Gastroesophageal sphincter (tissue), 4 donors: ENCODE measurements around the gene NUP98. TPM values are rescaled to one million over a fixed set of nuclear protein-coding genes. Genes with fewer than 3 reads are reported as not detected.
"Not testable (repeated sequence)": the region's sequence is repeated elsewhere in the genome, so short reads cannot be mapped to it uniquely, and the experiment has no call there.

ENCODE experiments used
- ATAC-seq: fragments of 150-250 bp; one replicate; pipeline ENCODE4 v1.9.1; 2016; ENCODE audit warnings: mild to moderate bottlenecking, moderate library complexity
- H3K27ac ChIP-seq, 4 donors: fragments of 200-600 bp; sonication (generic) in 3 of 4; 1 replicate in 3 of 4; 2 replicates in 1 of 4; pipeline ENCODE4 v1.5.1; 2016 to 2019
- H3K27me3 ChIP-seq: fragments of 200-600 bp; sonication (generic); one replicate; pipeline ENCODE4 v1.5.1; 2019
- H3K36me3 ChIP-seq, 2 donors: fragments of 200-600 bp; sonication (generic); one replicate each; pipeline ENCODE4 v1.5.1; 2019; ENCODE audit warnings: control low read depth in 1 of 2
- H3K4me1 ChIP-seq, 3 donors: fragments of 200-600 bp; sonication (generic); 1 replicate in 2 of 3; 2 replicates in 1 of 3; pipeline ENCODE4 v1.5.1; 2016 to 2019; ENCODE audit warnings: control low read depth in 2 of 3
- H3K4me3 ChIP-seq, 2 donors: fragments of 200-600 bp; sonication (generic); one replicate each; pipeline ENCODE4 v1.5.1; 2019; ENCODE audit warnings: mild to moderate bottlenecking in 1 of 2, moderate library complexity in 1 of 2
- H3K9me3 ChIP-seq, 3 donors: fragments of 200-600 bp; sonication (generic); one replicate each; pipeline ENCODE4 v1.5.1; 2017 to 2019; ENCODE audit warnings: control low read depth in 2 of 3
- EP300 ChIP-seq: sonication (generic); formaldehyde crosslinking; IDR thresholded peaks from one replicate; pipeline ENCODE4 v1.6.1; 2017; ENCODE audit warnings: antibody characterized with exemption, mild to moderate bottlenecking
- POLR2A ChIP-seq, 2 donors: fragments of 450-650 bp; IDR thresholded peaks; one replicate each; pipeline ENCODE4 v1.6.1; 2017; ENCODE audit warnings: antibody characterized with exemption in 2 of 2, mild to moderate bottlenecking in 2 of 2, moderate library complexity in 1 of 2
- POLR2AphosphoS5 ChIP-seq: sonication (generic); formaldehyde crosslinking; IDR thresholded peaks from one replicate; pipeline ENCODE4 v1.6.1; 2017; ENCODE audit warnings: antibody characterized with exemption
- WGBS, 2 donors: methylation state at CpG; one replicate each; pipeline ENCODE4 v1.1.5; 2018; ENCODE audit warnings: low coverage in 1 of 2; 5-methylcytosine and 5-hydroxymethylcytosine counted together
- total RNA-seq, 4 donors: library from RNA; depleted of rRNA; stranded (reverse); fragments of >200 nt; gene quantifications; one replicate each; pipeline ENCODE4 v1.1.0, GENCODE V29; 2016
- TF ChIP-seq, protein P1 (sequence below), 4 experiments: fragments of 200-600 bp in 2 of 4; fragments of 450-650 bp in 2 of 4; sonication (generic) in 1 of 4; IDR thresholded peaks; one replicate each; pipeline ENCODE4 v1.5.1; 2017 to 2019; ENCODE audit warnings: antibody characterized with exemption in 4 of 4, mild to moderate bottlenecking in 2 of 4, moderate library complexity in 2 of 4

The NUP98 gene
- total RNA-seq, 4 donors from 2014 or later, result 72.1 to 141 (median 103) TPM

DNA sequence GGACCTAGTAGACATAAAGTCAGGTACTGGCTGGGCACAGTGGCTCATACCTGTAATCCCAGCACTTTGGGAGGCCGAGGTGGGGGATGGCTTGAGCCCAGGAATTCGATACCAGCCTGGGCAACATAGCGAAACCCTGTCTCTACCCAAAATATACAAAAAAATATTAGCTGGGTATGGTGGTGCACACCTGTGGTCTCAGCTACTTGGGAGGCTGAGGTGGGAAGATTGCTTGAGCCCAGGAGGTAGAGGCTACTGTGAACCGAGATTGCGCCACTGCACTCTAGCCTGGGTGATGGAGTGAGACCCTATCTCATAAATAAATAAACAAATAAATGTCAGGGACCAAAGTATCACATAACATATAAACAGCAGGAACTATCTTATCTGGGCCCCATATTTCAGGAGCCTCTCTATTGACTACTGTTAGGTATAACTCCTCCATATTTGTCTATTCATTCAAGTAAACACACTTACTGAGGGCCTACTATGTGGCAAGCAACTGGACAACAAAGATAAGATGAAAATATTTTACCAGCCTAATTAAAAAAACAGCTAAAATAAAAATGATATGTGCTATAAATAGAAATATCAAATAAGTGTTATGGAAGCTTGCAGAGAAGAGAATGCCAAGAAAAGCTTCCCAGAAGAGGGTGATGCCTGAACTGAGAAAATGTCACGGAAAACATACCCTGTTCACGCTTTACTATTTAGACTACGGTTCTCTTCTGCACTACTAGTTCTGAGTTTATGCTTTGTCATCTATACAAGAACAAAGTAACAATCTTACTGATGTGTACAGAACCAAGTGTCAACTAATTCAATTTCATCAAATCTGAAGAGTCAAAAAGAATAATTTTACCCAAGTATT is 2.0 kb downstream of the NUP98 start:
- H3K27me3 ChIP-seq, result no peaks in the 10 kb centered on the region
- ATAC-seq, result no peak
- peaks cover 0 to 36% of the 10 kb centered on the region in 2 donors for H3K36me3 ChIP-seq
- peak overlapping the region in 3 of 4 donors; percentile 8 to 99 (median 96) for H3K27ac ChIP-seq
- peak overlapping the region in 1 of 2 donors; percentile 97 for H3K4me3 ChIP-seq
- peaks cover 0 to 55% (median 22%) of the 10 kb centered on the region in 3 donors for H3K4me1 ChIP-seq
- no peak for TF ChIP-seq POLR2A (IDR thresholded peaks at IDR 0.05)
- TF ChIP-seq, protein P1, sequence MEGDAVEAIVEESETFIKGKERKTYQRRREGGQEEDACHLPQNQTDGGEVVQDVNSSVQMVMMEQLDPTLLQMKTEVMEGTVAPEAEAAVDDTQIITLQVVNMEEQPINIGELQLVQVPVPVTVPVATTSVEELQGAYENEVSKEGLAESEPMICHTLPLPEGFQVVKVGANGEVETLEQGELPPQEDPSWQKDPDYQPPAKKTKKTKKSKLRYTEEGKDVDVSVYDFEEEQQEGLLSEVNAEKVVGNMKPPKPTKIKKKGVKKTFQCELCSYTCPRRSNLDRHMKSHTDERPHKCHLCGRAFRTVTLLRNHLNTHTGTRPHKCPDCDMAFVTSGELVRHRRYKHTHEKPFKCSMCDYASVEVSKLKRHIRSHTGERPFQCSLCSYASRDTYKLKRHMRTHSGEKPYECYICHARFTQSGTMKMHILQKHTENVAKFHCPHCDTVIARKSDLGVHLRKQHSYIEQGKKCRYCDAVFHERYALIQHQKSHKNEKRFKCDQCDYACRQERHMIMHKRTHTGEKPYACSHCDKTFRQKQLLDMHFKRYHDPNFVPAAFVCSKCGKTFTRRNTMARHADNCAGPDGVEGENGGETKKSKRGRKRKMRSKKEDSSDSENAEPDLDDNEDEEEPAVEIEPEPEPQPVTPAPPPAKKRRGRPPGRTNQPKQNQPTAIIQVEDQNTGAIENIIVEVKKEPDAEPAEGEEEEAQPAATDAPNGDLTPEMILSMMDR (IDR thresholded peaks at IDR 0.05), result no peak
- TF ChIP-seq POLR2AphosphoS5, result no peak
- no peak for TF ChIP-seq EP300
- 65 to 68% methylated on average over 6 to 7 of the region's 8 CpGs for WGBS, 2 donors
- no peaks in the 10 kb centered on the region for H3K9me3 ChIP-seq

DNA sequence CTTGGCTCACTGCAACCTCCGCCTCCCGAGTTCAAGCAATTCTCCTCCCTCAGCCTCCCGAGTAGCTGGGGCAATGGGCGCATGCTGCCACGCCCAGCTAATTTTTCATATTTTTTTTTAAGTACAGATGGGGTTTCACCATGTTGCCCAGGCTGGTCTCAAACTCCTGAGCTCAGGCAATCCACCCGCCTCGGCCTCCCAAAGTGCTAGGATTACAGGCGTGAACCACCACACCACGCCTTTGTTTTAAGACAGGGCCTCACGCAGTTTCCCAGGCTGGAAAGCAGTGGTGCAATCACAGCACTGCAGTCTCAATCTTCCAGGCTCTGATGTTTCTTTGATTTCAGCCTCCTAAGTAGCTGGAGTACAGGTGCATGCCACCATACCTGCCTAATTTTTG is 3.0 kb downstream of the NUP98 start:
- peaks cover 0 to 65% (median 22%) of the 10 kb centered on the region in 3 donors for H3K4me1 ChIP-seq
- not testable (repeated sequence) for H3K27me3 ChIP-seq, H3K9me3 ChIP-seq, ATAC-seq, H3K4me3 ChIP-seq
- WGBS, 2 donors, result 89 to 97% methylated on average over 4 to 5 of the region's 10 CpGs
- H3K27ac ChIP-seq, result peak overlapping the region in 1 of 4 donors; percentile 99
- peaks cover 0 to 43% of the 10 kb centered on the region in 2 donors for H3K36me3 ChIP-seq

DNA sequence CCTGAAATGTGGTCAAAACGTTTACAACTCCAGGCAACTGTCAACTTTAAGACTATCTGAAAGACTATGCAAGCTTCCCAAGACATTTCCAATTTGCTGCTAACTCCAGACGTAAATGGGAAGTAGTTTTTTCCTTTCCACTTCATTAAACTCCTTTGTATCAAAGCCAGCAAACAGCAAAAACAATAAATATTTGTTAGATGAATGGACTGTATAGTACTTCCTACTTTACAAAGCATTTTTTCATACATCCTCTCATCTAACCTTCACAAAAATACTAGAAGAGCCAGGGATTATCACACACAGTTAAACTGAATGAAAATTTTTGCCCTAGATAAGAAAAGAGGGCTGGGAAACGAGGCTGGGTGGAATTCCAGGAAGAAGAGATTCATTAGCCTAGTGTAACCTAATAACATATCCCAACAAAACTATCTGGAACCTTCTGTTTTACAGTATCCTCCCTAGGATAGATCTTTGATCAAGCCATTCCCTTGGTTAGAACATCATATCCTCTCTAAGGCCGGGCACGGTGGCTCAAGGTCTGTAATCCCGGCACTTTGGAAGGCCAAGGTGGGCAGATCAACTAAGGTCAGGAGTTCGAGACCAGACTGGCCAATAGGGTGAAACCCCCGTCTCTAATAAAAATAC is 10.4 kb downstream of the NUP98 start:
- Histone ChIP-seq H3K27me3 (no peaks in the 10 kb centered on the region), H3K4me3 (no peak overlapping the region), H3K36me3 (peaks cover 0 to 21% of the 10 kb centered on the region in 2 donors), H3K4me1 (peaks cover 0 to 84% (median 0%) of the 10 kb centered on the region in 3 donors), H3K27ac (no peak overlapping the region), H3K9me3 (no peaks in the 10 kb centered on the region)
- WGBS, 2 donors, result 40 to 54% methylated on average over 4 to 7 of the region's 8 CpGs
- TF ChIP-seq POLR2AphosphoS5, result no peak
- TF ChIP-seq POLR2A (IDR thresholded peaks at IDR 0.05), result no peak
- no peak for TF ChIP-seq EP300
- TF ChIP-seq, protein P1 (IDR thresholded peaks at IDR 0.05), result no peak
- no peak for ATAC-seq

DNA sequence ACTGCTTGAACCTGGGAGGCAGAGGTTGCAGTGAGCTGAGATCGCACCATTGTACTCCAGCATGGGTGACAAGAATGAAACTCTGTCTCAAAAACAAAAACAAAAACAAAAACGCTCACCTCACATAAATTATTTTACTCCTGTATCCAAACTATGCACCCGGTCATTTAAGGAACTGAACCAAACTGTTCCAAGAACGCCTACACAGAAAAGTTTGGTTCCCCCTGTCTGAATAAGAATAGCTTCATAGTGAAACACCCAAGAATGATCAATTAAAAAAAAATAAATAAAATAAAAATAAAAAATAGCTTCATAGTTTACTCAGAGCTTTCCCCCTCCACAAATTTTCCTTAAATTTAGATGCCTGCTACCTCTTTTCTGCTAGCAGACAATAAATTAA is 13.7 kb downstream of the NUP98 start:
- Histone ChIP-seq H3K27ac (no peak overlapping the region), H3K4me3 (no peak overlapping the region), H3K9me3 (no peaks in the 10 kb centered on the region), H3K4me1 (peaks cover 0 to 75% (median 0%) of the 10 kb centered on the region in 3 donors), H3K36me3 (peaks cover 4 to 27% of the 10 kb centered on the region in 2 donors), H3K27me3 (no peaks in the 10 kb centered on the region)
- TF ChIP-seq EP300 (no peak), POLR2A (IDR thresholded peaks at IDR 0.05) (no peak), POLR2AphosphoS5 (no peak)
- TF ChIP-seq, protein P1 (IDR thresholded peaks at IDR 0.05), result no peak
- no peak for ATAC-seq
- 68 to 85% methylated on average over 3 to 4 of the region's 4 CpGs for WGBS, 2 donors

DNA sequence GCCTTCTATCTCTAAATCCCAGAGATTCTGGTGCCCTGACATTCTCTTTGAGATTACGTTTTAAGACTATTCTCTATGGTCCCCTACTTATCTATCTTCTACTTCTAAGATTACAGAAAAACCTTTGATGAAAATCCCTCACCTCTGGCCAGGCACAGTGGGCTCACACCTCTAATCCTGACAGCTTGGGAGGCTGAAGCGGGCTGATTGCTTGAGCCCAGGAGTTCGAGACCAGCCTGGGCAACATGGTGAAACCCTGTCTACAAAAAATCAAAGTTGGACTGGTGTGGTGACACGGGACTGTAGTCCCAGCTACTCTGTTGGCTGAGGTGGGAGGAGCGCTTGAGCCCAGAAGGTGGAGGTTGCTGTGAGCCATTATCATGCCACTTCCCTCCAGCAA is 14.4 kb downstream of the NUP98 start:
- Histone ChIP-seq H3K27me3 (no peaks in the 10 kb centered on the region), H3K4me3 (no peak overlapping the region), H3K27ac (no peak overlapping the region), H3K9me3 (no peaks in the 10 kb centered on the region), H3K4me1 (peaks cover 0 to 69% (median 0%) of the 10 kb centered on the region in 3 donors), H3K36me3 (peaks cover 7 to 34% of the 10 kb centered on the region in 2 donors)
- ATAC-seq, result no peak
- WGBS, 2 donors, result 88 to 93% methylated on average over 1 to 3 of the region's 5 CpGs
- no peak for TF ChIP-seq POLR2A (IDR thresholded peaks at IDR 0.05)
- TF ChIP-seq, protein P1 (IDR thresholded peaks at IDR 0.05), result no peak
- TF ChIP-seq EP300, result no peak
- TF ChIP-seq POLR2AphosphoS5, result no peak
